ENCODE measurements around the gene DNAJB1. TPM values are rescaled to one million over a fixed set of nuclear protein-coding genes. Genes with fewer than 3 reads are reported as not detected.

Gene DNAJB1
- total and polyA plus RNA-seq, 2 of the 4 experiments (the other 2 are of a cell fraction): 88.2 to 95.4 TPM

GRCh38 chr19:14494910-14495671, 23.1 kb downstream of the DNAJB1 start:
- peak overlapping the region in 1 of 2 experiments; percentile 62; a peak in 2 of 4 replicates for H4K8ac ChIP-seq (ENCODE audit: low read depth in 2 of 2, low read length in 2 of 2)
- 13% methylated on average over 6 of the region's 14 CpGs; no CpG with 5 or more reads in 1 of the 2 experiments for WGBS, 2 experiments (ENCODE audit: extremely low coverage in 2 of 2, insufficient read length in 1 of 2)
- peak overlapping the region; percentile 85 for H2AFZ ChIP-seq (replicated peaks; ENCODE audit: low read length, poor library complexity)
- peak overlapping the region; percentile 99 for H3K4me2 ChIP-seq (ENCODE audit: low read depth, low read length)
- peak overlapping the region; percentile 79 for H2BK5ac ChIP-seq (ENCODE audit: low read depth, low read length, poor library complexity, severe bottlenecking)
- no peak overlapping the region for H3K18ac ChIP-seq (ENCODE audit: low read depth, low read length)
- ChIA-PET CTCF (no interaction called here), POLR2A (ENCODE audit: unreplicated experiment) (no interaction called here)
- peaks cover 20 to 38% of the 10 kb centered on the region in 2 experiments for H3K79me1 ChIP-seq (ENCODE audit: low read depth in 1 of 2, low read length in 2 of 2)
- no TSS peak for BruUV-seq (replicated peaks)
- no peaks in the 10 kb centered on the region for H3K27me3 ChIP-seq (ENCODE audit: control insufficient read depth, insufficient read depth, low read length)
- peak overlapping the region; percentile 62 for H3K27ac ChIP-seq (ENCODE audit: insufficient read depth, low read length)
- H3K56ac ChIP-seq (ENCODE audit: extremely low read depth, insufficient read depth, low read length): peak overlapping the region; percentile 68; the same call in 1 of the 2 replicates
- peaks cover 8% of the 10 kb centered on the region for H3K4me1 ChIP-seq (ENCODE audit: control insufficient read depth, insufficient read depth, low read length)
- H3K4ac ChIP-seq (ENCODE audit: low read depth, low read length): peak overlapping the region; percentile 70
- ATAC-seq (ENCODE audit: low read depth) (no peak), DNase-seq (no peak)
- dilution Hi-C loops (cut with HindIII; ENCODE audit: low sequenced_read_pairs, unreplicated experiment) (no loop called here), intact Hi-C loops (cut with micrococcal nuclease) (no loop called here), in situ Hi-C loops (cut with MboI; ENCODE audit: low sequenced_read_pairs) (no loop called here)
- no peak overlapping the region for H2BK20ac ChIP-seq (ENCODE audit: low read depth, low read length)
- no peak overlapping the region for H2BK15ac ChIP-seq (ENCODE audit: low read depth, low read length)
- peak overlapping the region; percentile 78; the same call in 1 of the 2 replicates for H4K5ac ChIP-seq (ENCODE audit: low read depth, low read length)
- peak overlapping the region; percentile 92 for H2AK5ac ChIP-seq (ENCODE audit: low read depth, low read length)
- H3K9me1 ChIP-seq (ENCODE audit: insufficient read depth, low read length): peaks cover 11% of the 10 kb centered on the region
- peak overlapping the region; percentile 100 for H3K4me3 ChIP-seq (ENCODE audit: insufficient read depth, low read depth, low read length)
- peaks cover 11% of the 10 kb centered on the region for H3K36me3 ChIP-seq (ENCODE audit: control insufficient read depth, insufficient read depth, low read length)
- no peak for TF ChIP-seq MAZ (IDR thresholded peaks at IDR 0.05; ENCODE audit: borderline replicate concordance, low read depth, low read length)
- H3K9ac ChIP-seq (ENCODE audit: low read depth, low read length): peak overlapping the region; percentile 73
- H4K20me1 ChIP-seq (ENCODE audit: insufficient read depth, low read length): peaks cover 24% of the 10 kb centered on the region
- 0 out of 2 replicates have a peak overlapping the region, but pooled peaks have one; percentile 38 for H2BK120ac ChIP-seq (ENCODE audit: low read depth, low read length)
- H3K14ac ChIP-seq (replicated peaks; ENCODE audit: low read depth, low read length): peak overlapping the region; percentile 93
- peak overlapping the region; percentile 31 for H4K91ac ChIP-seq (ENCODE audit: insufficient read depth, low read depth, low read length)
- H2AK9ac ChIP-seq (replicated peaks; ENCODE audit: low read depth, low read length, poor library complexity): peak overlapping the region; percentile 99
- no peaks in the 10 kb centered on the region for H3K9me3 ChIP-seq (ENCODE audit: control insufficient read depth, insufficient read depth, low read length)
- peak overlapping the region; percentile 92 for H3K23ac ChIP-seq (ENCODE audit: low read depth, low read length)

Measured in IMR-90 (cell line).